NCI-H1694 (cell line): Measurements from ENCODE around the gene SURF4.
"Not testable (repeated sequence)": the region's sequence is repeated elsewhere in the genome, so short reads cannot be mapped to it uniquely, and the experiment has no call there.

Source experiments
- DNase-seq: peaks from one replicate; lab custom pipeline; 2025; lab: John Stamatoyannopoulos, UW

Gene SURF4

GRCh38 chr9:133397370-133397769 lies 21.5 kb upstream of the SURF4 start:
- no peak for DNase-seq

DNA sequence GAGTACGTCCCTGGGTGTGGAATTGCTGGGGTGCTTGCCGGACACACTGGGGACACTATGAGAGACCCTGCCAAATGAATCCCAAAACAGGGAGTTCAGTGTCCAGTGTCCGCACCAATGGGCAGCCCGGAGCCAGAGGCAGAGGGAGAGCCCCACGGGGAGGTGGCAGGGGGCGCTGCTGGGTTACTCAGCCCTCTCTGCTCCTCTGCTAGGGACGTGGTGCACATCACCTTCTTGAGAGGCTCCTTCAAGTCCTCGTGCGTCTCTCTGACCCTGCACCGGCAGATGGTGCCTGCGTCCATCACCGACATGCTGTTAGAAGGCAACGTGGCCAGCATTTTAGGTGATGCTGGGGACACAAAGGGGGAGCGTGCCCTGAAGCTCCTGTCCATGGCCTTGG lies 21.1 kb upstream of the SURF4 start:
- no peak for DNase-seq

DNA sequence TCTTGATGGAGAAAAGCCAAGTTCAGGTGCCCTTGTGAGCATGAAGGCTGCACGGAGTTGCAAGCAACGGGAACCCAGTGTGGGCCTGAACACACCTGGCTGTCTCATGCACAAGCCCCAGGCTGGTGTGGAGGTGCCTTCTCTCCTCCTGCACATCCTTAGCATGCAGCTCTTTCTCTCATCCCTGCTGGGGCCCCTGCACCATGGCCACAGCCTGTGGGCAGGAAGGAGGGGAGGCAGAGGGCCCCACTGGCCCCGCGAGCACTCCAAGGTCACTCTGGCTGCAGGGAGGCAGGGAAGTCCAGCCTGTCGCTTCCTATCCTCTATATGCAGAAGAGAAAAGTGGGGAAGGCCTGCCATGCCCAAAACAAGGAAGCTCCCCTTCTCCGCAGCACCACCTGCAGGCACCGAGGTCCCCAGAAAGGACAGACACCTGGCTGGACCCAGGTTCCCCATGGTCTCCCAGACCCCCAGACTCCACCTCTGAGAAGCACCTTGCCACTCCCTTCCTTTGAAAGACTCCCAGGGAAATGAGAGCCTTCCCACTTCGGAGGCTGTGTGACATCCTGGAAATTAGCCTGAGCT lies 18.9 kb upstream of the SURF4 start:
- DNase-seq: no peak

DNA sequence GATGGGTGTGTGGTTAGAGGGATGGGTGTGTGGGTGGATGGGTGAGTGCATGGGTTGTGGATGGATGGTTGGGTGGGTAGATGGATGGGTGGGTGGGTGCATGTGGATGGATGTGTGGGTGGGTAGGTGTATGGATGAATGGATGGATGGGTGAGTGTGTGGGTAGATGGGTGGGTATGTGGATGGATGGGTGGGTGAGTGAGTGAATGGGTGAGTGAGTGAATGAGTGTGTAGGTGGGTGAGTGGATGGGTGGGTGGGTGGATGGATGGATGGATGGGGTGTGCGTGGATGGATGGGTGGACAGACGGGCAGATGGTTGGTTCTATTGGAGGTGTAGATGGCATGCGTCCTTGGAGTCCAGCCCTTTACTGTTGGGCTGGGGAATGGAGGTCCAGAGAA lies 17.5 kb upstream of the SURF4 start:
- DNase-seq: no peak

DNA sequence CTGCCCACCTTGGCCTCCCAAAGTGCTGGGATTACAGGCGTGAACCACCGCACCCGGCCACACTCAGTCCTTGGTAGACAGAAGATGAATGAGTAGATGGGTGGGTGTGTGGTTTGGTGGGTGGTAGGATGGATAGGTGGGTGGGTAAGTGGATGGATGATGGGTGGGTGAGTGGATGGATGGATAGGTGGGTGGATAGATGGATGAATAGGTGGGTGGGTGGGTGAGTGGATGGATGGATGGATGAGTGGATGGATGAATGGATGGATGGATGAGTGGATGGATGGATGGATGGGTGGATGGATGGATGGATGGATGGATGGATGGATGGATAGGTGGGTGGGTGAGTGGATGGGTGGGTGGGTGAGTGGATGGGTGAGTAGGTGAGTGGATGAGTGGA lies 16.4 kb upstream of the SURF4 start:
- DNase-seq: not testable (repeated sequence)

DNA sequence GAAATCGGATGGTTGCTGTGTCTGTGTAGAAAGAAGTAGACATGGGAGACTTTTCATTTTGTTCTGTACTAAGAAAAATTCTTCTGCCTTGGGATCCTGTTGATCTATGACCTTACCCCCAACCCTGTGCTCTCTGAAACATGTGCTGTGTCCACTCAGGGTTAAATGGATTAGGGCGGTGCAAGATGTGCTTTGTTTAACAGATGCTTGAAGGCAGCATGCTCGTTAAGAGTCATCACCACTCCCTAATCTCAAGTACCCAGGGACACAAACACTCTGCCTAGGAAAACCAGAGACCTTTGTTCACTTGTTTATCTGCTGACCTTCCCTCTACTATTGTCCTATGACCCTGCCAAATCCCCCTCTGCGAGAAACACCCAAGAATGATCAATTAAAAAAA lies 15.6 kb upstream of the SURF4 start:
- DNase-seq: not testable (repeated sequence)

DNA sequence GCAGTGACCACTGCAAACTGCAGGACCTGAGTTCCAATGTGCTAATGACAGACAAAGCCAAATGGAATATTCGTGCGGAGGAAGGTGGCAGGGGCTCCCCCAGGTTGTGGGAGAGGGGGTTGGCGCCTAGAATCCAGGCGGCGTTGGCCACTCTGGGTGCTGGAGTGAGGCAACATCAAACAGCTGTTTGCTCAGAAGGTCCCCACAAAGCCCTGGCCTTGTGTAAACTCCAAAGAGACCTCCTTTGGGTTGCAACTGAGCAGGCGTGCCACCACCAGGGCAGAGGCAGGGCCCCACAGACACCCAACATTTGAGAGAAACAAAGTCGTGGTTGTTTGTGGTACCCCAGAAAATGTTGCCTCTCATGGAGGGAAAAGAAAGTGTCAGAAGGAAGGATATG lies 14.9 kb upstream of the SURF4 start:
- DNase-seq: no peak

DNA sequence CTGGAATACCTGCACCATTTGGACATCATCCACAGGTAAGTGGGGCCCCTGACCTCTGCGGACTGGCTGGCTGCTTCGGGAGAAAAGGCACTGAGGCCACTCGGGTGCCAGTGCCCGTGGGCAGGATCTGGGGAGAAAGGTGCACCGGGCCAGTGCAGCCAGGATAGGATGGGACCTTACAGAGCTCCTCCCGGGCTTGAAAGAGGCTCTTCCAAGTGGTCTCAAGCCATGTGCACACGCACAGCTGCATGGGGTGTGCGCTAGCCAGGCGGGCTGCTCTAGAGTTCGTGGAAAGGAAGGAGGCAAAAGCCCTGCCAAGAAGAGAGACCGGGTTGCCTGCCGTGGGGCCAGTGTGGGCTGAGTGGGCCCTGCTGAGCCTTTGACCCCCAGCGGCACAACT lies 13.7 kb upstream of the SURF4 start:
- DNase-seq: no peak

DNA sequence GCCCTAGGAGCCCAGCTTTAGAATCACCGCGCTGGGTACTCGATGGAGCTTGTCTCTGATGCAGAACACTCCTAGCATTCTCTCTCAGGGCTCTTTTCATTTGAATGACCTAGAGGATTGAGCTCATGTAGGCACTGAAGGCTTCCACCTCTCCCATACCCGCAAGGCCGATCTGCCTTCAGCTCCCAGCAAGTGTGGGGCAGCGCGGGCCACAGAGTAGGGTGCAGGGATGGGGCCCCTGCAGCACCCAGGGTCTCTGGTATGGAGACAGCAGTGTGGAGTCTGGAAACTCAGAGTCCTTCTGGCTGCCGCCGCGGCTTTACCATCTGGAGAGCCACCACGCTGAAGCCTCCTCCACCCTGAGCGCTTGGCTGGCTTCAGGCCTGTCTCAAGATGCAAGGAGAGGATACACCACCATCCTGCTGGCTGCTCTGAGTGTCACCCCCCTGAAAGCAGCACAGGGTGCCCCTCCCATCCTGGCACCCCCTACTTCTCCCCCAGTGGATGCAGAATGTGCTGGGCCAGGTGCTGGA lies 13.2 kb upstream of the SURF4 start:
- no peak for DNase-seq

DNA sequence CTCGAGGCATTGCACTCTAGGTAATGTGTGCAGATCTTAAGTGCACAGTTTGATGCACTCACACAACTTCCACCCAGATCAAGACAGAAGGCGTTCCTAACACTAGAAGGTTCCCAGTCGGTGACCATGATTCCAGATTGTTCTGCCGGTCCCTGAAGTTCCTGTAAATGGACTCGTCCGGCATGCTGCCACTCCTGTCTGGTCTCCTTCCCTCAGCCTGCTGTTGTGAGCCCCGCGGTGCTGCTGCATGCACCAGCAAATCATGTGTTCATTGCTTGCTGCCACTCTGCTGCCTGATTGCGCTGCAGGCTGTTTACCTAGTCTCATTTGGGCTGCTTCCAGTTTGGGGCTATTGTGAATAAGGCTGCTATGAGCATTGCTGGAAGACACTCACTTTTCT lies 11.8 kb upstream of the SURF4 start:
- peak; percentile 47 for DNase-seq

- no peak for DNase-seq
Measured at GRCh38 chr9:133386338-133386737, 10.5 kb upstream of the SURF4 start.

GRCh38 chr9:133385452-133385851 lies 9.6 kb upstream of the SURF4 start:
- DNase-seq: no peak

DNA sequence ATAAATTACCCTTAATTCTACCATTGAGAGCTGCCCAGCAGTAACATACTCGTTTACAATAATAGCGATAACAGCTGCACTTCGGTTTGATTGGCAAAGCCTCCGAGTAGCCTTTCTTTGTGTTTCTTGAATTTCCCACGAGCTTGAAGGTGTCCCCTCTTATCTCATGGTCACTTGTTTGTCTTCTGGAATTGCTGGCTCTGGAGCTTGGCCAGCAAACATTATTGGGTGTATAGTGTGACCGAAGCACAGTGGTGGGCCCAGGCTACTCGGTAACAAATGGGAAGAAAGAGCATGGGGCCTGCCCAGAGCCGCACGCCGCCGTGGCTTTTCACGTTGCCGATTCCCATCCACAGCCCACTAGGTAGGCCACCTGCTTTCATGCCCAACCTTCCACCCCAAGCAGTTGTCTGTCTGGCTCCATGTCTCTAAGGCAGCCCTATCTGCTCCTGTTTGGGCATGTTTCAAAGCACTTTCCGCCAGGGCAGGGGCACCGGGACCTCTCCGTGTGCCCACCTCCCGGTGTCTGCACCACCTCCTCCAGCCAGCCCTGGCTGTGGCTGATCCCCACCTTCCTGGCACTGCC lies 9.0 kb upstream of the SURF4 start:
- no peak for DNase-seq

DNA sequence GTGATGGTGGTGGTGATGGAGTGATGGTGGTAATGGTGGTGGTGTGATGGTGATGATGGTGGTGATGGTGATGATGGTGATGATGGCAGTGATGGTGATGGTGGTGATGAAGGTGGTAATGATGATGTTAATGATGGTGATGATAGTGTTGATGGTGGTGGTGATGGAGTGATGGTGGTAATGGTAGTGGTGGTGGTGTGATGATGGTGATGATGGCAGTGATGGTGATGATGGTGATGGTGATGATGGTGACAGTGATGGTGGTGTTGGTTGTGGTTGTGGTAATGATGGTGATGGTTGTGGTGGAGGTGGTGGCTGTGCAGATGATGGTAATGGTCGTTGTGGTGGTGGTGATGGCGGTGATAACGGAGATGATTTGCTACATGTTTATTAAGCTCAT lies 7.6 kb upstream of the SURF4 start:
- DNase-seq: no peak

GRCh38 chr9:133382507-133383141 lies 6.8 kb upstream of the SURF4 start:
- DNase-seq: no peak

- no peak for DNase-seq
Measured at GRCh38 chr9:133380734-133381133, 4.9 kb upstream of the SURF4 start.

- no peak for DNase-seq
Measured at GRCh38 chr9:133379153-133380086, 3.6 kb upstream of the SURF4 start.

- DNase-seq: no peak
Measured at GRCh38 chr9:133378408-133378962, 2.6 kb upstream of the SURF4 start.

- DNase-seq: peak; percentile 71
Measured at GRCh38 chr9:133377721-133378216, 1.9 kb upstream of the SURF4 start.

- DNase-seq: not testable (repeated sequence)
Measured at GRCh38 chr9:133377280-133377679, 1.4 kb upstream of the SURF4 start.

DNA sequence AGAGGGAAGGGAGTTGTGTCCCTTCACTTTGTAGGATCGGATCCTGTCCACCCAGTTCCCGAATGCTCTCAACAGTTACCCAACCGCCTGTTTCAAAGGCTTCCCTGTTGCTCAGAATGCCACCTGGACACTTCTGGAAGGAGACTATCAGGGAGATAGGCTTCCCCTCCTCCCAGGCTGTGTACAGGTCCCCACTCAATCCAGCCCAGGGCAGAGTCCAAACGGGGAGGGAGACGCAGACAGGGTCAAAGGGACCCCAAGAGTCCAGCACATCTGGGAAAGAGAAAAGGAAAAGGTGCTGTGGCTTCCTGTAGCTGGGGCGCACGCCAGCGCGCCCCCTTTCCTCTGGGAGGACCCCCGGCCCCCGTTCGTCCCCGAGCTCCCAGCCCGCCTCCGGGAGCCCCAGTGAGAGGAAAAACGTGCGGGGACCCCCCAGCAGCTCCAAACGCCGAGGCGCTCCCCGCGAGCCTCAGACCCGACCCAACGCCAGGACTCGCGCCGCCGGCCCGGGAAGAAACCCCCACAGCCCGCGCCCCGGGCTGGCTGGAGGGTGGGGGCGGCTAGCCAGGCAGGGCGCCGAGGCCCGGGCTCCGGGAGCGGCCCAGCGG lies 640 bp downstream of the SURF4 start:
- DNase-seq: no peak
